Small intestine (tissue), 7 donors: Measurements from ENCODE around the gene SPATA16. TPM values are rescaled to one million over a fixed set of nuclear protein-coding genes. Genes with fewer than 3 reads are reported as not detected.
"Not testable (repeated sequence)": the region's sequence is repeated elsewhere in the genome, so short reads cannot be mapped to it uniquely, and the experiment has no call there.

Experiments
- DNase-seq, 2 donors: peaks; one replicate each; pipeline versions ENCODE4 v3.0.0 to v3.0.0-alpha.2; 2013
- FAIRE-seq: peaks from 2 replicates; lab custom pipeline; 2012; peaks lifted over from hg19 to GRCh38; lab: Jason Lieb, UNC
- H3K27ac ChIP-seq, 3 donors: one replicate each; pipeline ENCODE4 v1.5.1; 2013; ENCODE audit warnings: low read length in 2 of 3, mild to moderate bottlenecking in 2 of 3, control low read depth in 1 of 3, inconsistent platforms in 1 of 3, low read depth in 1 of 3, moderate library complexity in 1 of 3
- H3K27me3 ChIP-seq, 3 donors: one replicate each; pipeline ENCODE4 v1.6.1; 2013; ENCODE audit warnings: low read length in 3 of 3, inconsistent platforms in 1 of 3; ENCODE audit not compliant: control insufficient read depth in 3 of 3, insufficient read depth in 3 of 3
- H3K36me3 ChIP-seq, 3 donors: one replicate each; pipeline ENCODE4 v1.6.1; 2013; ENCODE audit warnings: low read length in 3 of 3, inconsistent platforms in 1 of 3, low read depth in 1 of 3, mild to moderate bottlenecking in 1 of 3, moderate library complexity in 1 of 3; ENCODE audit not compliant: control insufficient read depth in 3 of 3, insufficient read depth in 2 of 3
- H3K4me1 ChIP-seq, 3 donors: one replicate each; pipeline ENCODE4 v1.6.1; 2013; ENCODE audit warnings: low read length in 2 of 3, inconsistent platforms in 1 of 3, low read depth in 1 of 3, mild to moderate bottlenecking in 1 of 3, moderate library complexity in 1 of 3; ENCODE audit not compliant: control insufficient read depth in 3 of 3, insufficient read depth in 2 of 3
- H3K4me3 ChIP-seq, 3 donors: one replicate each; pipeline ENCODE4 v1.5.1; 2013; ENCODE audit warnings: low read length in 3 of 3, control low read depth in 1 of 3, inconsistent platforms in 1 of 3, low read depth in 1 of 3, mild to moderate bottlenecking in 1 of 3, moderate library complexity in 1 of 3
- H3K9me3 ChIP-seq, 2 donors: one replicate each; pipeline ENCODE4 v1.6.1; 2013; ENCODE audit warnings: low read depth in 1 of 2, low read length in 1 of 2; ENCODE audit not compliant: control insufficient read depth in 2 of 2, insufficient read depth in 1 of 2
- WGBS, 3 donors: extraction: QIAGEN DNeasy Blood & Tissue Kit; methylation state at CpG; one replicate each; pipeline ENCODE4 v1.1.7; 2013; 5-methylcytosine and 5-hydroxymethylcytosine counted together
- polyA plus RNA-seq, 4 donors: library from polyadenylated mRNA; stranded (reverse) in 3 of 4; unstranded in 1 of 4; fragments of 200-250 nt in 3 of 4; fragments of 120-200 nt in 1 of 4; gene quantifications; one replicate each; pipeline versions ENCODE4 v1.2.1 to v1.2.3, GENCODE V29; 2013
- donor health status: healthy with polysubstance abuse.
- donor health status: control.
- donor health status: control.
- donor health status: Bipolar disorder and iron deficiency.
- donor health status: healthy.

SPATA16 gene
- polyA plus RNA-seq, 4 donors: not detected

- DNase-seq: no peak
- H3K36me3 ChIP-seq: no peaks in the 10 kb centered on the region
- H3K27ac ChIP-seq: no peak overlapping the region
- FAIRE-seq: no peak
- H3K4me1 ChIP-seq: peaks cover 0 to 2% (median 0%) of the 10 kb centered on the region in 3 donors
- no peaks in the 10 kb centered on the region for H3K27me3 ChIP-seq
- H3K9me3 ChIP-seq: no peaks in the 10 kb centered on the region
- no peak overlapping the region for H3K4me3 ChIP-seq
- WGBS, 3 donors: 49 to 69% (median 53%) methylated on average over 3 of the region's 3 CpGs
These were observed 271.1 kb downstream of the SPATA16 start for GRCh38 chr3:172869784-172870518.

GRCh38 chr3:172869368-172869771 is 271.7 kb downstream of the SPATA16 start:
- H3K4me1 ChIP-seq: peaks cover 0 to 2% (median 0%) of the 10 kb centered on the region in 3 donors
- DNase-seq (peak; percentile 76 to 81), FAIRE-seq (no peak)
- 4 to 28% (median 20%) methylated on average over 3 of the region's 3 CpGs for WGBS, 3 donors
- no peaks in the 10 kb centered on the region for H3K9me3 ChIP-seq
- no peaks in the 10 kb centered on the region for H3K27me3 ChIP-seq
- H3K4me3 ChIP-seq: no peak overlapping the region
- H3K36me3 ChIP-seq: no peaks in the 10 kb centered on the region
- no peak overlapping the region for H3K27ac ChIP-seq

DNA sequence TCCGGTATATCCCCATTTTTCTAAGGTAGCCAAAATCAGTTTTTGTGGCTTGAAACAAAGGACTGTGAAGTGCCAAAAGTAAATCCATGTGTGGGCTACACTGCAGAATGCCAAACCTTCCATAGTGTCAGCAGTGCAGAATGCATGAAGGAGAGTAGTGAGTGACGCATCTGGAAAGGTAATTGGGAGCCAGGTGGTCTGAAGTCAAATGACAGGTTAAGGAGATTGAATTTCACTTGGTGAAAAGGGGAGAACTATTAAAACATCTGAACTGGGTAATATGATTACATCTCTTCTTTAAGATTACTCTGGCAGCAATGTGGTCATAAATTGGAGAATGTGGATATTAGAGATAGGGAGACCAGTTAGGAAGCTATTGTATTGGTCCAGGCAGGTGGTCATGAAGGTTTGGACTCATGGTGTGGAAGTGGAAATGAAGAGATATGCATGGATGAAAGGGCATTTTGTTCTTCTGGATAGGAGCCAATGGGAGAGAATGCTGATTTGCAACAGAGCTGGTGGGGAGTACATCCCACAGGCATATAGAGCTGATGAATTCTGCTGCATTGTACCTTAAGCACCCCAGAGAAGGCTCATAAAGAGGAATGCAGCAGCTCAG is 272.3 kb downstream of the SPATA16 start:
- Histone ChIP-seq H3K9me3 (no peaks in the 10 kb centered on the region), H3K4me3 (no peak overlapping the region), H3K27ac (no peak overlapping the region), H3K36me3 (no peaks in the 10 kb centered on the region), H3K27me3 (no peaks in the 10 kb centered on the region), H3K4me1 (peaks cover 0 to 2% (median 0%) of the 10 kb centered on the region in 3 donors)
- peak; percentile 22 to 39 for DNase-seq
- 54 to 80% (median 57%) methylated on average over 2 of the region's 2 CpGs for WGBS, 3 donors
- FAIRE-seq: no peak

DNA sequence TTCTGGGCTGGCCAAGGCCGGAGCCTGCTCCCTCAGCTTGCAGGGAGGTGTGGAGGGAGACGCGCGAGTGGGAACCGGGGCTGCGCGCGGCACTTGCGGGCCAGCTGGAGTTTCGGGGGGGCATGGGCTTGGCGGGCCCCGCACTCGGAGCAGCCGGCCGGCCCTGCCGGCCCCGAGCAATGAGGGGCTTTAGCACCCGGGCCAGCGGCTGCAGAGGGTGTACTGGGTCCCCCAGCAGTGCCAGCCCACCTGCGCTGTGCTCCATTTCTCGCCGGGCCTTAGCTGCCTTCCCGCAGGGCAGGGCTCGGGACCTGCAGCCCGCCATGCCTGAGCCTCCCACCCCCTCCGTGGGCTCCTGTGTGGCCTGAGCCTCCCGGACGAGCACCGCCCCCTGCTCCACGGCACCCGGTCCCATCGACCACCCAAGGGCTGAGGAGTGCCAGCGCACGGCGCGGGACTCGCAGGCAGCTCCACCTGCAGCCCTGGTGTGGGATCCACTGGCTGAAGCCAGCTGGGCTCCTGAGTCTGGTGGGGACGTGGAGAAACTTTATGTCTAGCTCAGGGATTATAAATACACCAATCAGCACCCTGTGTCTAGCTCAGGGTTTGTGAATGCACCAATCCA is 274.2 kb downstream of the SPATA16 start:
- not testable (repeated sequence) for H3K36me3 ChIP-seq, H3K4me1 ChIP-seq, H3K27me3 ChIP-seq, H3K9me3 ChIP-seq, DNase-seq, FAIRE-seq, H3K27ac ChIP-seq, H3K4me3 ChIP-seq
- 94 to 96% (median 94%) methylated on average over 29 to 38 of the region's 38 CpGs for WGBS, 3 donors

DNA sequence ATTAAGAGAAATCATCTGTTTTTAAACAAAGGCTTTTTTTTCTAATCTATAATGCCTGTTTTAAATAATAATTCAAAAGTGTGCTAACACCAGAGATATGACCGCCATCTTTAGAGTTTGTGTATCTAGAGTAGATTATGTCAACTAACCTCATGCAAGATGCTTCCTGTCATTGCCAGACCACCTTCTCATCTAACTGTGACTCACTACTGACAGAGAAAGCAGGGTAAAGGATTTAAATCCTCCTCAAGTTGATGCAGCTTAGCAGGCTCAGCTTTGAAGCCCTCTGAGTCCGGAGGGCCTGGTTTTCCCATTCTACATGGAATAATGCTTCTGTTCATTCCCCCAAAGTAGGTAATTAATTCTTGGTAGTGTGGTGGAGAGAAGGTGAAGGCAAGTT is 282.0 kb downstream of the SPATA16 start:
- Histone ChIP-seq H3K9me3 (no peaks in the 10 kb centered on the region), H3K27me3 (no peaks in the 10 kb centered on the region), H3K36me3 (no peaks in the 10 kb centered on the region), H3K4me3 (no peak overlapping the region), H3K4me1 (peaks cover 0 to 3% (median 0%) of the 10 kb centered on the region in 3 donors), H3K27ac (no peak overlapping the region)
- no peak for DNase-seq
- FAIRE-seq: no peak
- WGBS, 3 donors: 91 to 93% (median 91%) methylated on average over 2 of the region's 2 CpGs

DNA sequence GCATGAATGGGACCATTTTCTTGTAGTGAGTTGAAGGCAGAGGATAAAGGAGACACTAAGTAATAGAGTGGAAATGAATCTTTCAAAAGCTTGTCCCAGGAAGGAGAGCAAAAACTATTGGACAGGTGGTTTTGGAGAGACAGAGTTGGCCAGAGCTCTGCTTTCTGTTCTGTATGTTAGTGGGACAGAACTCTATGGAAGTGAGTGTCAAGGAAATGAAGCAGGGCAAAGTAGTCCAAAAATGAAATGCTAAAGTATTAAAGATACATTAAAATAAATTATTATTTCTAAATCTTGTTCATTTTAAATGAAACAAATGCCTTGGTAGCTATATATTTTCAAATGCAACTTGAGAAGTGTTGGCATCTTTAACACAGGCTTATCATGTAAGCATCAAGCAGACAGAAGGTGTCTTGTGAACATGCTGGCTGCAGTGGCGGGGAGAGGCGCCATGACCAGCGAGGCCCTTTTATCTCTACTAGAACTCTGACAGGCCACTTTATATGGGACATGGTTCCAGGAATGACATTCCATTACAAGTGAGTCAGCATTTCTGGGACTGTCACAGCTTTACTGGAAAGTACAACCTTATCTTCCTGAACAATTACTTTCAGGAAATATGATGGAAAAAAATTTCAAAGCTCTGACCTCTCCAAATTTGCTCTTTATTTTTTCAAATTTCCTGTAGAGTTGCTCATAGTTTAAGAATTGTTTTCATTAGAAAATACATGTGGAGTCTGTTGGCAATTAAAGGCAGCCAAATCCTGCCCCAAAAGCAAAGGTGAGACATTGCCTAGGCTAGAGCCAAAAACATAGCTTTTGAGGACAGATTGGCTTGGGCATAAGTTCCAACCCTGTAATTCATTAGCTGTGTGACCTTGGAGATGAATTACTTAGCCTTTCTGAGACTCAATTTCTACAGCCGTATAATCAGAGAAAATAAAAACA is 284.0 kb downstream of the SPATA16 start:
- peaks cover 0 to 3% (median 0%) of the 10 kb centered on the region in 3 donors for H3K4me1 ChIP-seq
- WGBS, 3 donors: 9 to 42% (median 36%) methylated on average over 4 of the region's 4 CpGs
- no peaks in the 10 kb centered on the region for H3K27me3 ChIP-seq
- no peaks in the 10 kb centered on the region for H3K36me3 ChIP-seq
- H3K9me3 ChIP-seq: no peaks in the 10 kb centered on the region
- DNase-seq (peak; percentile 62 to 78), FAIRE-seq (no peak)
- no peak overlapping the region for H3K4me3 ChIP-seq
- peak overlapping the region in 2 of 3 donors; percentile 13 to 53 for H3K27ac ChIP-seq

DNA sequence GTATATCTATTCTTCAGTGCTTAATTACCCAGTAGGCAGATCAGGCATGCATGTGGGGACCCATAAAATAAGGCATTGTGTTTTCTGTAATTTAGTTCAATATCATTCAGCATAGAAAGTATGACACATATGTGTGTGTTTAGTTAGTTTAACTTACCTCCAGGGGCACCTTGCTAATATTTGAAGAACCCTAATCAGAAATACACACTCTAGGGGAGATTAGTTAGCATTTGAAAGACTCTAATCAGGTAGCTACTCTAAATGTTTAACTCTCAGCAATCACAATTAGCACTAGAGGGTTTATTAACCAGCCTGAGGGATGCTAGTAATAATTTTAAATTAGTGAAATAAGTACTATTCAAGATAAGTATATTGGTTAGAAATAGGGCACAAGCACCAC is 286.0 kb downstream of the SPATA16 start:
- no peak for DNase-seq
- Histone ChIP-seq H3K27ac (no peak overlapping the region), H3K4me3 (no peak overlapping the region), H3K27me3 (no peaks in the 10 kb centered on the region), H3K9me3 (no peaks in the 10 kb centered on the region), H3K36me3 (no peaks in the 10 kb centered on the region), H3K4me1 (peaks cover 0 to 3% (median 0%) of the 10 kb centered on the region in 3 donors)
- FAIRE-seq: no peak
